ENCODE data around the gene SLC9A5. TPM values are rescaled to one million over a fixed set of nuclear protein-coding genes. Genes with fewer than 3 reads are reported as not detected.

SLC9A5 gene
- total RNA-seq, 1 experiment from 2014 or later: 5.6 TPM

- Histone ChIP-seq H3K9ac (ENCODE audit: low read length) (no peak overlapping the region), H3K79me2 (ENCODE audit: insufficient read depth, low read length) (no peaks in the 10 kb centered on the region), H3K27me3 (ENCODE audit: insufficient read depth, low read length) (no peaks in the 10 kb centered on the region), H3K27ac (ENCODE audit: low read depth, low read length) (no peak overlapping the region), H3K4me1 (ENCODE audit: control insufficient read depth in 1 of 2, insufficient read depth in 2 of 2, low read length in 2 of 2) (no peaks in the 10 kb centered on the region), H3K9me2 (ENCODE audit: insufficient read depth) (no peaks in the 10 kb centered on the region), H3K4me2 (ENCODE audit: low read length) (no peak overlapping the region), H2AFZ (ENCODE audit: low read depth, low read length, poor library complexity, severe bottlenecking) (no peak overlapping the region), H4K20me1 (ENCODE audit: insufficient read depth) (no peaks in the 10 kb centered on the region), H3K4me3 (replicated peaks in 1 of 2; ENCODE audit: low read depth in 1 of 2, low read length in 2 of 2) (no peak overlapping the region), H3K9me3 (ENCODE audit: control insufficient read depth in 1 of 2, insufficient read depth in 1 of 2, low read depth in 1 of 2, low read length in 2 of 2) (no peaks in the 10 kb centered on the region), H3K36me3 (ENCODE audit: control insufficient read depth in 1 of 2, insufficient read depth in 2 of 2, low read length in 2 of 2) (no peaks in the 10 kb centered on the region; a peak in 1 of 4 replicates)
- POLR2A ChIA-PET: no interaction called here
- ATAC-seq (no peak), DNase-seq (ENCODE audit: low read depth, low spot score) (no peak)
- no TSS peak for BruUV-seq (replicated peaks)
- CTCF ChIA-PET: no interaction called here
- intact Hi-C loops (cut with micrococcal nuclease): no loop called here
- RAD21 ChIA-PET (ENCODE audit: low non-redundant PET in 1 of 2, low total read pairs in 2 of 2, uncharacterized antibody in 2 of 2, unreplicated experiment in 2 of 2): no interaction called here
- TF ChIP-seq MAX (IDR thresholded peaks at IDR 0.05) (no peak), CBX3 (IDR thresholded peaks at IDR 0.05; ENCODE audit: low read depth) (no peak), POLR2A (IDR thresholded peaks at IDR 0.05; ENCODE audit: borderline replicate concordance, extremely low read depth, insufficient read depth, insufficient read length) (no peak), CEBPB (IDR thresholded peaks at IDR 0.05; ENCODE audit: low read depth) (no peak), REST (IDR thresholded peaks at IDR 0.05; ENCODE audit: low read depth) (no peak), SRF (IDR thresholded peaks at IDR 0.05; ENCODE audit: low read depth) (no peak), TCF7L2 (IDR thresholded peaks at IDR 0.05; ENCODE audit: borderline replicate concordance, extremely low read depth, insufficient read depth, insufficient read length) (no peak), EZH2phosphoT487 (IDR thresholded peaks at IDR 0.05; ENCODE audit: borderline replicate concordance) (no peak)
Observed at GRCh38 chr16:67256701-67257230, 8.0 kb downstream of the SLC9A5 start.

Measured in HCT116 (cell line).